ENCODE results near the gene EP400.

Gene EP400

DNA sequence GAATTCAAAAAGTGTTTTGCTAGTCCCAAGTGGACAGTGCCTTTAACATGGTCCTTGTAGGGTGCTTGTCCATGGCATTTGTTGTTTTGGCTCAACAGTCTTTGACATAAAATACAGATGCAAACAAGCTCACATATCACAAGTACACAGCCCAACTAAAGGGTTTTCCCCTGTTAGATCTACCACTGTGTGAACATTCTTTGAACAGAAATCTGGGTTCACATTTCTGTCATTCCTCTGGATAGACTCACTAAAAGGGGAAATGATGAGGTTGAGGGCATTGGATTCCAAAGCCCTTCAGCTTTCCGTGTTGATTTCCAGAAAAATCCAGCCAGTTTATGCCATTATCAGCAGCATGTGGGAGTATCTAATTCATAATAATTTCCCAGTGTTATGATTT lies 54.1 kb downstream of the EP400 start:
- no peaks in the 10 kb centered on the region for H3K4me1 ChIP-seq (ENCODE audit: control insufficient read depth in 2 of 2, insufficient read depth in 2 of 2, low read length in 2 of 2)
- no peak overlapping the region for H3K9ac ChIP-seq (ENCODE audit: low read depth in 1 of 2, low read length in 2 of 2)
- peaks cover 31 to 36% of the 10 kb centered on the region in 2 donors for H3K36me3 ChIP-seq (ENCODE audit: control insufficient read depth in 2 of 2, insufficient read depth in 2 of 2, low read length in 2 of 2)
- H3K4me3 ChIP-seq (ENCODE audit: low read length in 2 of 2) = no peak overlapping the region
- H3K27me3 ChIP-seq (ENCODE audit: control insufficient read depth in 2 of 2, insufficient read depth in 2 of 2, low read length in 2 of 2) = no peaks in the 10 kb centered on the region
- no peak overlapping the region for H3K27ac ChIP-seq (ENCODE audit: low read depth in 2 of 2, low read length in 2 of 2)
- no peaks in the 10 kb centered on the region for H3K9me3 ChIP-seq (ENCODE audit: control insufficient read depth in 2 of 2, low read length in 2 of 2)

DNA sequence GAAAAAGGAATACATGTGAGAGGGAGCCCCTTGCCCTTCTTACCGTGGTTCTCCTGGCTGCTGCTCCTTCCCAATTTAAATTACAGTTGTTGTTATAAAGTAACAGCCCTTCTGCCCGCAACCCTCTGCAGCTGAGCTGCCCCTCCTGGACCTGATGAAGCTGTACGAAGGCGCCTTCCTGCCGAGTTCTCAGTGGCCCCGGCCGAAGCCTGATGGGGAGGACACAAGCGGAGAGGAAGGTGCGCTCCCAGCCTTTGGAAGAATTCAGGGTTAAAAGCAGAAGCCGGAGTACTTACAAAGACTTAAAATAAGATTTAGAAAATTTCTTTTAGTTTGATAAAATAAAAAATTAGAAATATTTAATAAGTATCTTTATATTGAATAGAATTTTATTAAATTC lies 55.2 kb downstream of the EP400 start:
- no peak overlapping the region for H3K4me3 ChIP-seq (ENCODE audit: low read length in 2 of 2)
- no peak overlapping the region for H3K9ac ChIP-seq (ENCODE audit: low read depth in 1 of 2, low read length in 2 of 2)
- no peaks in the 10 kb centered on the region for H3K27me3 ChIP-seq (ENCODE audit: control insufficient read depth in 2 of 2, insufficient read depth in 2 of 2, low read length in 2 of 2)
- no peak overlapping the region for H3K27ac ChIP-seq (ENCODE audit: low read depth in 2 of 2, low read length in 2 of 2)
- no peaks in the 10 kb centered on the region for H3K9me3 ChIP-seq (ENCODE audit: control insufficient read depth in 2 of 2, low read length in 2 of 2)
- peaks cover 36 to 40% of the 10 kb centered on the region in 2 donors for H3K36me3 ChIP-seq (ENCODE audit: control insufficient read depth in 2 of 2, insufficient read depth in 2 of 2, low read length in 2 of 2)
- H3K4me1 ChIP-seq (ENCODE audit: control insufficient read depth in 2 of 2, insufficient read depth in 2 of 2, low read length in 2 of 2) = no peaks in the 10 kb centered on the region

DNA sequence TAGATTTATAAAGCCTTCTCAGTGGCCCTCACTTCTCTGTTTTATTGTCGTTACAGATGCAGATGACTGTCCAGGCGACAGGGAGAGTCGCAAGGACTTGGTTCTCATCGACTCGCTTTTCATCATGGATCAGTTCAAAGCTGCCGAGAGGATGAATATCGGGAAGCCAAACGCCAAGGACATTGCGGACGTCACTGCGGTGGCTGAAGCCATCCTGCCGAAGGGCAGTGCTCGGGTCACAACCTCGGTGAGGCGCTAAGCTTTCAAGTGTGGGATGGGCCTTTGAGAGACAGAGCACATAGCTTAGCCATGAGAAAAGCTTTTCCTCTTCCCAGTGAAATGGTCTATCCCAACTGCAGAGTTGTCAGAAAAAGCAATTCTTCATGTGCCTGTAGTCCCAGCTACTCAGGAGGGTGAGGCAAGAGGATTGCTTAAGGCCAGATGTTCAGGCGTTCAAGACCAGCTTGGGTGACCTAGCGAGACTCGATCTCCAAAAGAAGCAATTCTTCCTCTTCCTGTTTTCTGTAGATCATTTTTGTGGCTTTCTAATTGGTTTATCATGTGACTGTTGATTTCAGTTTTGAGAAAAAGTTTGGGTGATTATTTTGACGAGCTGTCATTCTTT lies 56.4 kb downstream of the EP400 start:
- Histone ChIP-seq H3K27ac (ENCODE audit: low read depth in 2 of 2, low read length in 2 of 2) (no peak overlapping the region), H3K9me3 (ENCODE audit: control insufficient read depth in 2 of 2, low read length in 2 of 2) (no peaks in the 10 kb centered on the region), H3K4me1 (ENCODE audit: control insufficient read depth in 2 of 2, insufficient read depth in 2 of 2, low read length in 2 of 2) (no peaks in the 10 kb centered on the region), H3K4me3 (ENCODE audit: low read length in 2 of 2) (no peak overlapping the region), H3K27me3 (ENCODE audit: control insufficient read depth in 2 of 2, insufficient read depth in 2 of 2, low read length in 2 of 2) (no peaks in the 10 kb centered on the region), H3K36me3 (ENCODE audit: control insufficient read depth in 2 of 2, insufficient read depth in 2 of 2, low read length in 2 of 2) (peaks cover 41% of the 10 kb centered on the region in 2 donors), H3K9ac (ENCODE audit: low read depth in 1 of 2, low read length in 2 of 2) (no peak overlapping the region)

DNA sequence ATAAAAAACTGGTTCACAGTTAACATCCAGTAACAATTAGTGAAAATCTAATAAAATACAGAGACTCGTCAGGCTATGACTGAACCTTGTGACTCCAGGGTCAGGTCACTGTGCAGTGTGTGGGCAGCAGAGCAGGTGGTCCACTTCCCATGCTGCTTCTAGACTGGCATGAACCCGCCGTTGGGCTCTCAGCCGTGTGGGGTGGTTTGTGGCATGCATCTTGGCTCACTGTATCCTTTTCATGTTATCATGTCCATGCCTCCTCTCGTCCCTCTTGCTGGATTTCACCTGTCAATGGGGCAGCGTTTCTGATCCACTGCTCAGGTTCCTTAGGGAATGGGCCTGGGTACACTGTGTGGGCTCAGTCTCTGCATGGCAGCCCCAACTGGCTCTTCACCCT lies 57.3 kb downstream of the EP400 start:
- Histone ChIP-seq H3K4me1 (ENCODE audit: control insufficient read depth in 2 of 2, insufficient read depth in 2 of 2, low read length in 2 of 2) (no peaks in the 10 kb centered on the region), H3K4me3 (ENCODE audit: low read length in 2 of 2) (no peak overlapping the region), H3K9ac (ENCODE audit: low read depth in 1 of 2, low read length in 2 of 2) (no peak overlapping the region), H3K27me3 (ENCODE audit: control insufficient read depth in 2 of 2, insufficient read depth in 2 of 2, low read length in 2 of 2) (no peaks in the 10 kb centered on the region), H3K9me3 (ENCODE audit: control insufficient read depth in 2 of 2, low read length in 2 of 2) (no peaks in the 10 kb centered on the region), H3K27ac (ENCODE audit: low read depth in 2 of 2, low read length in 2 of 2) (no peak overlapping the region), H3K36me3 (ENCODE audit: control insufficient read depth in 2 of 2, insufficient read depth in 2 of 2, low read length in 2 of 2) (peaks cover 47 to 49% of the 10 kb centered on the region in 2 donors)

DNA sequence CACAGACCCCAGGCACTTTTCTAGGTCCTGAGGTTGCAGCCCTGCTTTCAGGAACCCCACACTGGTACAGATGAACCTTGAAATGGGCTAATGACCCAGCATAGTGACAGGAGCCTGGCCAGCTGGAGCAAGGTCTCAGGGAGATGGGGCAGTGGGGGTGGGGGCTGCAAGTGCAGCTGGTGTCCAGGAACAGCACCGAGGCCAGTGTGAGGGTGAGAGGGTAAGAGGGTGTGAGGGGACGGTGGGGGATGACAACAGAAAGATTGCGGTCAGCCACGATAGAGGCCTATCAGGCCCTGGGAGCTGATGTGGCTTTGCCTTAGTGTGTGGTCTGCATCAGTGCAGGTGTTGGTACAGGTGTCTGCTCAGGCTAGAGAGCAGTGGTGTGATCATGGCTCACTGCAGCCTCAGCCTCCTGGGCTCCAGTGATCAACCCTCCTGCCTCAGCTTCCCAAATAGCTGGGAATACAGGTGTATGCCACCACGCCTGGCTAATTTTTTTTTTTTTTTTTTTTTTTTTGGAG lies 59.7 kb downstream of the EP400 start:
- H3K27me3 ChIP-seq (ENCODE audit: control insufficient read depth in 2 of 2, insufficient read depth in 2 of 2, low read length in 2 of 2) = no peaks in the 10 kb centered on the region
- no peaks in the 10 kb centered on the region for H3K9me3 ChIP-seq (ENCODE audit: control insufficient read depth in 2 of 2, low read length in 2 of 2)
- H3K27ac ChIP-seq (ENCODE audit: low read depth in 2 of 2, low read length in 2 of 2) = no peak overlapping the region
- H3K4me3 ChIP-seq (ENCODE audit: low read length in 2 of 2) = no peak overlapping the region
- H3K36me3 ChIP-seq (ENCODE audit: control insufficient read depth in 2 of 2, insufficient read depth in 2 of 2, low read length in 2 of 2) = peaks cover 66 to 69% of the 10 kb centered on the region in 2 donors
- no peaks in the 10 kb centered on the region for H3K4me1 ChIP-seq (ENCODE audit: control insufficient read depth in 2 of 2, insufficient read depth in 2 of 2, low read length in 2 of 2)
- H3K9ac ChIP-seq (ENCODE audit: low read depth in 1 of 2, low read length in 2 of 2) = no peak overlapping the region

DNA sequence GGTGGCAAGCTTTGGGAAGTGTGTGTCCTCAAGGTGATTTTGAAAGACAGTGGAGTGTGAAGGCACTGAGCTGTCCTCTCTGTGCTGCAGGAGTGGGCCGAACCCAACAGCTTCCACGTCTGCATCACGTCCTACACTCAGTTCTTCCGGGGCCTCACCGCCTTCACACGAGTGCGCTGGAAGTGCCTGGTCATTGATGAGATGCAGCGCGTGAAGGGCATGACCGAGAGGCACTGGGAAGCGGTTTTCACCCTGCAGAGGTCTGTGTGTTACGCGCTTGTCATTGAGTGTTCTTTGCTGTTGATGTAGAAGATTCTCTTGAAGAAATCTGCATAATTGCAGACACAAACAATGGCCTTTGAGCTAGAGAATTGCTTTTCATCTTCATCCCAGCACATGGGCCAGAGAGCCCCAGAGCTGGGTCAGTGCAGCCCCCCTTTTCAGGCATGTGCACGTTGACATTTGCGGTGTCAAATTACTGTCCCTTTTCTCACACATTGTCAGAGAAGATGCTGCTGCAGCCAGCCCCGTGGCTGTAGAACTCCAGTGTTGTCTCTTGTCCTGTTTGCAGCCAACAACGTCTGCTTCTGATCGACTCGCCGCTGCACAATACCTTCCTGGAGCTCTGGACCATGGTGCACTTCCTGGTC lies 63.3 kb downstream of the EP400 start:
- H3K4me1 ChIP-seq (ENCODE audit: control insufficient read depth in 2 of 2, insufficient read depth in 2 of 2, low read length in 2 of 2) = no peaks in the 10 kb centered on the region
- H3K27ac ChIP-seq (ENCODE audit: low read depth in 2 of 2, low read length in 2 of 2) = no peak overlapping the region
- no peak overlapping the region for H3K4me3 ChIP-seq (ENCODE audit: low read length in 2 of 2)
- peaks cover 70 to 74% of the 10 kb centered on the region in 2 donors for H3K36me3 ChIP-seq (ENCODE audit: control insufficient read depth in 2 of 2, insufficient read depth in 2 of 2, low read length in 2 of 2)
- H3K27me3 ChIP-seq (ENCODE audit: control insufficient read depth in 2 of 2, insufficient read depth in 2 of 2, low read length in 2 of 2) = no peaks in the 10 kb centered on the region
- no peaks in the 10 kb centered on the region for H3K9me3 ChIP-seq (ENCODE audit: control insufficient read depth in 2 of 2, low read length in 2 of 2)
- H3K9ac ChIP-seq (ENCODE audit: low read depth in 1 of 2, low read length in 2 of 2) = no peak overlapping the region

DNA sequence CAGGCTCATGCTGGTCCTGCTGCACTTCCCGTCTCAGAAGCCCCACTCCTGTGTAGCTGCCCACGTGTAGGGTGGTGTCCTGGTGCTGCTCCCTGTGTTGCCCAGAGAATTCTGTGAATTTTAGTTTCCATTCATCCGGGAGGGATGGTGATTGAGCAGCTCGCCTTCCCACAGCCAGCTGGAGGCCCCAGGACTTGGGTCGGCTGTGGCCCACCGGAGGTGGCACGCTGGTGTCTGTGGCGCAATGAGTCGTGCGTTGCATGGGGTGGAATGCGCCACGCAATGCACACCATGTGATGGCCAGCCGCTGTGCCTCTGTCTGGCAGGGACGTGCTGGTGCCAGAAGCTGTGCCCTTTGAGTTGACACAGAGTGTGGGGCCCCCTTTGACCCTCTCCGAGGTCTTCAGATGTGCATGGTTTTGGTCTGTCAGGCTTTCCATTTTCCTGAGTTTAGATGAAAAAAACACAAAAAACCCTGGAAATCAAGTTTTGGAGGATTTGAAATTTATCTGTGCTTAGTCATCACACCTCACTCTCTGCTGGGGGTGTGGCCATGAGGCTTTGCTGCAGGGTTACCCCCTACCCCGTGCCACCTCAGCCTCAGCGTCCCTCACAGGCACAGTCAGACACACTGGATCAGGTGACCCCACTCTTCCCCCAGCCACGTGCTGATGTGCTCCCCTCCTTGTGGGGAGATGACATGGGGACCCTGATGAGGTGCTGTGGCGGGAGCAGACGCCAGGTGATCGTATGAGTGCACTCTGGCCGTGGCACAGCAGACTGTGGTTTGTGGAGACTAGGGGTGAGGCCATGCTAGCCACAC lies 64.6 kb downstream of the EP400 start:
- H3K9me3 ChIP-seq (ENCODE audit: control insufficient read depth in 2 of 2, low read length in 2 of 2) = no peaks in the 10 kb centered on the region
- no peaks in the 10 kb centered on the region for H3K27me3 ChIP-seq (ENCODE audit: control insufficient read depth in 2 of 2, insufficient read depth in 2 of 2, low read length in 2 of 2)
- H3K9ac ChIP-seq (ENCODE audit: low read depth in 1 of 2, low read length in 2 of 2) = no peak overlapping the region
- no peaks in the 10 kb centered on the region for H3K4me1 ChIP-seq (ENCODE audit: control insufficient read depth in 2 of 2, insufficient read depth in 2 of 2, low read length in 2 of 2)
- H3K27ac ChIP-seq (ENCODE audit: low read depth in 2 of 2, low read length in 2 of 2) = no peak overlapping the region
- H3K36me3 ChIP-seq (ENCODE audit: control insufficient read depth in 2 of 2, insufficient read depth in 2 of 2, low read length in 2 of 2) = peaks cover 75 to 81% of the 10 kb centered on the region in 2 donors
- H3K4me3 ChIP-seq (ENCODE audit: low read length in 2 of 2) = no peak overlapping the region

DNA sequence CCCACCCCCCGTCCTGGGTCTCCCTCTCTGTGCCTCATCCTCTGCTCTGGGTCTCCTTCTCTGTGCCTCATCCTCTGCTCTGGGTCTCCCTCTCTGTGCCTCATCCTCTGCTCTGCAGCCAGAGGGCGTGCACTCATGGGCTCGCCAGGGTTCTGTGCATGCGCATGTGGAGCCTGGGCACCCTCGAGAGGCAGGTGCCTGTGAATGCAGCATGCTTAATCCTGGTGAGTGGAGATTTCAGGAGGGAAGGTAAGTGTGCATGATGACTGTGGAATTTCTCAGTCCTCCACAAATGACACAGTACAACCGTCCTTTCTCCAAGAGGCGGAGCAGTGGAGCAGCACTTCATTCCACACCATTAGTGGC lies 65.2 kb downstream of the EP400 start:
- Histone ChIP-seq H3K27me3 (ENCODE audit: control insufficient read depth in 2 of 2, insufficient read depth in 2 of 2, low read length in 2 of 2) (no peaks in the 10 kb centered on the region), H3K4me3 (ENCODE audit: low read length in 2 of 2) (no peak overlapping the region), H3K27ac (ENCODE audit: low read depth in 2 of 2, low read length in 2 of 2) (no peak overlapping the region), H3K9me3 (ENCODE audit: control insufficient read depth in 2 of 2, low read length in 2 of 2) (no peaks in the 10 kb centered on the region), H3K4me1 (ENCODE audit: control insufficient read depth in 2 of 2, insufficient read depth in 2 of 2, low read length in 2 of 2) (no peaks in the 10 kb centered on the region), H3K36me3 (ENCODE audit: control insufficient read depth in 2 of 2, insufficient read depth in 2 of 2, low read length in 2 of 2) (peaks cover 78 to 83% of the 10 kb centered on the region in 2 donors), H3K9ac (ENCODE audit: low read depth in 1 of 2, low read length in 2 of 2) (no peak overlapping the region)

DNA sequence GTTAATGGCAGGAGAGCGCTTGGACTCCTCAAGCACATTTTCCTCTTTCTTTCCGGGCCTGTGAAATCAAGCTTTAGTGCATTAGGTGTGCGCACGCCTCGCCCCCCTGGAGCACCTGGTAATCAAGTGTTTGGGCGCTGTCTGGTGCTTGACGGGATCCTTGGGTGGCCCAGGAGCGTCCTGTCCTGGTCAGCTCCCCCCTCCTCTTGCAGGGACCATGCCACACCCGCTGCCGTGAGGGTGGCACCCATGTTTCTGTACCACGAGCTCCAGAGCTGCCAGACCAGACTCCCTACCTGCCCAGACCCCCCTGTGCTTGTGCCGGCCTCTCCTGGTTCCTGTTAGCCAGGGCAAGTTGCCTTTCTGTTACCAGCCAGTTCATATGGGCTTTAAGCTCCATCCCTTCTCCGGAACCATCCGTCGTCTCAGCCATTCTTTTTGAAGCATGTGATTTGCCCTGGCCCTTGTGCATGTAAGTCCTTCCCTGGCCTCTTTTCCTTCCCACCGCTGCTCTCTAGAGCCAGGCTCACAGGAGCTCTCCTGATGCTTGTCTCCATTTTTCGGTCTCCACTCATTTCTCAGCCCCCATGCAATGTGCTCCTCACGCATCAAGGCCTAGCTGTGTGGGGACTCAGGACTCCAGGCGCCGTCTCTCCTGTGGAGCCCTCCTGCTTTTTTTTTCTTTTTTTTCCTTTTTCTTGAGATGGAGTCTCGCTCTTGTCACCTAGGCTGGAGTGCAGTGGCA lies 66.1 kb downstream of the EP400 start:
- Histone ChIP-seq H3K9me3 (ENCODE audit: control insufficient read depth in 2 of 2, low read length in 2 of 2) (no peaks in the 10 kb centered on the region), H3K4me1 (ENCODE audit: control insufficient read depth in 2 of 2, insufficient read depth in 2 of 2, low read length in 2 of 2) (no peaks in the 10 kb centered on the region), H3K27me3 (ENCODE audit: control insufficient read depth in 2 of 2, insufficient read depth in 2 of 2, low read length in 2 of 2) (no peaks in the 10 kb centered on the region), H3K27ac (ENCODE audit: low read depth in 2 of 2, low read length in 2 of 2) (no peak overlapping the region), H3K9ac (ENCODE audit: low read depth in 1 of 2, low read length in 2 of 2) (no peak overlapping the region), H3K36me3 (ENCODE audit: control insufficient read depth in 2 of 2, insufficient read depth in 2 of 2, low read length in 2 of 2) (peaks cover 85 to 90% of the 10 kb centered on the region in 2 donors), H3K4me3 (ENCODE audit: low read length in 2 of 2) (no peak overlapping the region)
